22Rv1 (cell line): ENCODE results near the gene WDR4.

Experiments
- CTCF ChIP-seq: fragments of 450-650 bp; IDR thresholded peaks from 2 replicates; pipeline ENCODE4 v1.5.1; 2017; ENCODE audit warnings: mild to moderate bottlenecking
- ZFX ChIP-seq: fragments of 450-650 bp; IDR thresholded peaks from 2 replicates; pipeline ENCODE4 v1.6.1; 2017; ENCODE audit warnings: antibody characterized with exemption, borderline replicate concordance

DNA sequence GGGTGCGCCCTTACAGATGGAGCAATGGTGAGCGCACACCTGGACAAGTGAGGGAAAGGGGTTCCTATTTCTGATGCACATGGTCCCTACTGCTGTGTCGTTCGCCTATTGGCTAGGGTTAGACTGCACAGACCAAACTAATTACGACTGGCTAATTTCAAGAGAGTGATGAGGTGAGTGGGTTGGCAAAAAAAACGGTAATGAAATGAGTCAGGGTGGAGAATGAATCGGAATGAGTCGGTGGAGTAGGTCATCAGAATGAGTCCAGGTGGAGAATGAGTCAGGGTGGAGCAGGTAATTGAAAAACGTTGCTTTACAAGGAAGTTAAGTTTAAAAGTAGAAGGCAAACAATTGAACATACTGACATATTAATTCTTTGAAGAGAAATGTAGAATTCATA, 79.8 kb downstream of the WDR4 start:
- TF ChIP-seq CTCF (no peak), ZFX (no peak)
